ENCODE measurements around the gene KNDC1. TPM values are rescaled to one million over a fixed set of nuclear protein-coding genes. Genes with fewer than 3 reads are reported as not detected.

The KNDC1 gene
- total RNA-seq, 4 donors from 2014 or later, result 0.19 to 0.59 (median 0.39) TPM

- no peak for DNase-seq (ENCODE audit: low spot score in 2 of 2)
- 45 to 75% methylated on average over 12 of the region's 12 CpGs for WGBS, 2 donors
- intact Hi-C loops (cut with DNase I; ENCODE audit: low total_unique reads), result no loop called here
- TF ChIP-seq CTCF (IDR thresholded peaks at IDR 0.05) (no peak), POLR2A (IDR thresholded peaks at IDR 0.05) (no peak)
- no peak overlapping the region for H3K4me3 ChIP-seq (ENCODE audit: low read depth, poor library complexity, severe bottlenecking)
Observed at GRCh38 chr10:133246236-133246626, 86.2 kb downstream of the KNDC1 start.

GRCh38 chr10:133247681-133248333 is 87.8 kb downstream of the KNDC1 start:
- WGBS, 2 donors, result 82% methylated on average over 33 to 36 of the region's 36 CpGs
- H3K4me3 ChIP-seq (ENCODE audit: low read depth, poor library complexity, severe bottlenecking), result no peak overlapping the region
- intact Hi-C loops (cut with DNase I; ENCODE audit: low total_unique reads), result no loop called here
- TF ChIP-seq POLR2A (IDR thresholded peaks at IDR 0.05) (no peak), CTCF (IDR thresholded peaks at IDR 0.05) (no peak)
- no peak for DNase-seq (ENCODE audit: low spot score in 2 of 2)

GRCh38 chr10:133248334-133248715 is 88.3 kb downstream of the KNDC1 start:
- DNase-seq (ENCODE audit: low spot score in 2 of 2), result no peak
- intact Hi-C loops (cut with DNase I; ENCODE audit: low total_unique reads), result no loop called here
- no peak overlapping the region for H3K4me3 ChIP-seq (ENCODE audit: low read depth, poor library complexity, severe bottlenecking)
- 89 to 93% methylated on average over 9 to 12 of the region's 12 CpGs for WGBS, 2 donors
- no peak for TF ChIP-seq CTCF (IDR thresholded peaks at IDR 0.05)
- TF ChIP-seq POLR2A (IDR thresholded peaks at IDR 0.05), result no peak

GRCh38 chr10:133249094-133249780 is 89.2 kb downstream of the KNDC1 start:
- TF ChIP-seq CTCF (IDR thresholded peaks at IDR 0.05) (no peak), POLR2A (IDR thresholded peaks at IDR 0.05) (no peak)
- DNase-seq (ENCODE audit: low spot score in 2 of 2), result no peak
- 60 to 83% methylated on average over 15 to 20 of the region's 21 CpGs for WGBS, 2 donors
- H3K4me3 ChIP-seq (ENCODE audit: low read depth, poor library complexity, severe bottlenecking), result no peak overlapping the region
- intact Hi-C loops (cut with DNase I; ENCODE audit: low total_unique reads), result no loop called here

- 41 to 44% methylated on average over 11 of the region's 11 CpGs for WGBS, 2 donors
- TF ChIP-seq CTCF (IDR thresholded peaks at IDR 0.05) (no peak), POLR2A (IDR thresholded peaks at IDR 0.05) (no peak)
- intact Hi-C loops (cut with DNase I; ENCODE audit: low total_unique reads), result no loop called here
- no peak for DNase-seq (ENCODE audit: low spot score in 2 of 2)
- H3K4me3 ChIP-seq (ENCODE audit: low read depth, poor library complexity, severe bottlenecking), result no peak overlapping the region
Observed at GRCh38 chr10:133249975-133250754, 90.1 kb downstream of the KNDC1 start.
